Stimulated activated CD4-positive, alpha-beta T cell treated with anti-CD3 and anti-CD28 coated beads, Interleukin-12 subunit alpha, Interleukin-12 subunit beta, amount 100 ng/mL, for 4 hours (primary cell): ENCODE results near the gene COL26A1.
"Not testable (repeated sequence)": the region's sequence is repeated elsewhere in the genome, so short reads cannot be mapped to it uniquely, and the experiment has no call there.

Experiments
- DNase-seq: peaks from one replicate; pipeline ENCODE4 v3.0.0-alpha.2; 2020

COL26A1 gene

GRCh38 chr7:101604331-101604933, 241.8 kb downstream of the COL26A1 start:
- no peak for DNase-seq

DNA sequence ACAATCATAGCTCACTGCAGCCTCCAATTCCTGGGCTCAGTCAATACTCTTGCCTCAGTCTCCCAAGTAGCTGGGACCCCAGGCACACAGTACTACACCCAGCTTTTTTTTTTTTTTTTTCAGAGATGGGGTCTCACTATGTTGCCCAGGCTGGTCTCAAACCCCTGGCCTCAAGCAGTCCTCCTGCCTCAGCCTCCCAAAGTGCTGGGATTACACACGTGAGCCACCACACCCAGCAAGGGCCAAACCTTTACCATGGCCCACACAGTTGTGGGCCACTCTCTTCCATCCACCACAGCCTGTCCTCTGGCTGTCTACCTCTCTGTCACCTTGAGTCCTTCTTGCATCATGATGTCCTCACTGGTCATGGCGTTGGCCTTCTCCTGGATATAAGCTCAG, 242.3 kb downstream of the COL26A1 start:
- not testable (repeated sequence) for DNase-seq

DNA sequence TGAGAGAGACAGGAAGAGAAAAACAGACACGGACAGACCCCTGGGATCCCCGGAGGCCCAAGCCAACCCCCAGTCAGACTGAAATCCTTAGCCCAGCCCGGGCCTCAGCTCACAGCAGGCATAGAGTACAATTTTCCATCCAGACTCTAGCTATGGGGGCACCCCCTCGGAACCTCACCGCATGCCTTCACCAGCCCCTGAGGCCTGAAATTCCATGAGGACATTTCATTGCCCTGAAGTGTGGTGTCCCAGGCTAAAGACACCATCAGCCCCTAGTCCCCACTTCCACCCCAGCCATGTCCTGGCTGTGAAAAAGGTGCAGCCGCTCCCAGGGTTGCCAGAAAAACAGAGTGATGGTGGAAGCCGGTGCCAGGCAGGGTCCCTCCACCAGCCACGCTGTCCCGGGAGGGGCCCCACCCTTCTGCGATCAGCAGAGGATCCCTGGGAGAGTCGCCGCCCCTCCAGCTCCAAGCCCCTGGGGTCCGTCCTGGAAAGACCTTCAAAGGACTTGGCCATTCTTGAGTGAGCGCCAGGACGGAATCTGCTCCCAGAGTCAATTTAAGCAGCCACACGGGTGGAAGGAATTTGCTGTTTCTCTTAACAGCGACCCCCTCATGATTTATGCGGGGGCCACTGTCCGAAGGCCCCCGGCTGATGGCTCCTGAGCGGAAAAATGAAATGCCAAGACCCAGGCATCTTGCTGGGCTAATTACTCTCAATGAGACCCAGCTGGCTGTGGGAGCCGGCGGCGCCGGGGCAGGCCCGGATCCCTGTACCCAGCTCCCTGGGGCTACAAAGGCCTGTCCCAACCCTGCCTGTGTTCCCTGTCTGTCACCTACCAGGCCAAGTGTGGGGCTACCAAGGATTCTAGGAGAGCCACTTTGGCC, 243.2 kb downstream of the COL26A1 start:
- no peak for DNase-seq

DNA sequence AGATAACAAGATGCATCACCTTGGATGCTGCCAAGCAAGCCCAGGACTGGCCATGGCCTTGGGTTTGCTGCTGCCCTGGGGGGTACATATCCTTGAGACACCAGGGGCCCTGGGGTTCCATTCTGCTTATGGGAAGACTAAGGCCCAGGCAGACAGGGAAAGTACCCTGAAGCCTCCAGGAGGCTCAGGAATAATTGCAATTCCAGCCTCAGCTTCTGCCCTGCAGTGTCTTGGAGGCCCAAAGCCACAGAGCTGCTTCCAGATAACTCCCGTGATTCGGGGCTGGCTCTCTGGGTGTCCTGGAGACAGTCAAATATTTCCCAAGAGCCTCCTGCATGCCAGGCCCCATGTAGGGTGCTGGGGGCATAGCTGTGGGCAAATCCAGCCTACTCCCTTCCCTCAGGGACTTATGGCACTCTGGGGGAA, 243.8 kb downstream of the COL26A1 start:
- DNase-seq, result no peak
